K562 (cell line): ENCODE data around the gene WDR27. TPM values are rescaled to one million over a fixed set of nuclear protein-coding genes. Genes with fewer than 3 reads are reported as not detected.

Experiments used
- ATAC-seq: fragments of 200-7000 bp; cut with Tn5 transposase; 3 replicates; pipeline ENCODE4 v1.9.1; 2020; ENCODE audit warnings: moderate library complexity
- BruUV-seq: library from RNA; stranded (reverse); fragments of 400-500 nt; replicated peaks from 2 replicates; lab custom pipeline; 2021; lab: Mats Ljungman, UMichigan
- CTCF ChIA-PET: fragments of 300-600 bp; formaldehyde crosslinking; extraction: SDS; loops from one replicate; lab custom pipeline; 2021; ENCODE audit warnings: low intra/inter-chr PET ratio; lab: Yijun Ruan, JAX
- POLR2A ChIA-PET: fragments of 300-600, 350-650 bp; sonication (Branson Sonifier 250); formaldehyde crosslinking; extraction: SDS; loops from one replicate; lab custom pipeline; 2021; ENCODE audit warnings: antibody characterized with exemption, inconsistent platforms; lab: Yijun Ruan, JAX
- DNase-seq, 4 experiments: peaks; one replicate each; pipeline versions ENCODE4 v3.0.0 to v3.0.0-alpha.2; 2011 to 2018; ENCODE audit warnings: low spot score in 3 of 4, mixed read lengths in 3 of 4; ENCODE audit errors: extremely low read depth in 1 of 4
- FAIRE-seq: peaks from 2 replicates; lab custom pipeline; 2011; peaks lifted over from hg19 to GRCh38; lab: Jason Lieb, UNC
- H2AFZ ChIP-seq: 2 replicates; pipeline ENCODE4 v1.6.0; 2011; ENCODE audit warnings: low read depth, low read length, control low read depth, inconsistent platforms
- H3K27ac ChIP-seq: fragments of 200-600 bp; 3 replicates; pipeline ENCODE4 v1.8.0; 2011; ENCODE audit warnings: low read depth, mild to moderate bottlenecking, control low read depth, inconsistent platforms, low read length, moderate library complexity, mixed read lengths; ENCODE audit errors: extremely low read depth
- H3K27me3 ChIP-seq, 2 experiments: fragments of 300-600 bp in 1 of 2; 2 replicates in 1 of 2; 3 replicates in 1 of 2; pipeline versions ENCODE4 v1.6.0 to v1.8.0; 2011; ENCODE audit warnings: inconsistent platforms in 2 of 2, low read length in 2 of 2, mild to moderate bottlenecking in 1 of 2, mixed read lengths in 1 of 2, moderate library complexity in 1 of 2; ENCODE audit not compliant: control insufficient read depth in 2 of 2, insufficient read depth in 2 of 2
- H3K36me3 ChIP-seq: fragments of 300-600 bp; 3 replicates; pipeline ENCODE4 v1.8.0; 2011; ENCODE audit warnings: mild to moderate bottlenecking, low read length, inconsistent platforms; ENCODE audit not compliant: control insufficient read depth, insufficient read depth
- H3K4me1 ChIP-seq, 2 experiments: fragments of 200-600 bp in 1 of 2; replicated peaks in 1 of 2; 2 replicates in 1 of 2; 3 replicates in 1 of 2; pipeline versions ENCODE4 v1.5.1 to v1.8.0; 2011; ENCODE audit warnings: inconsistent platforms in 2 of 2, low read length in 2 of 2, mild to moderate bottlenecking in 1 of 2, mixed read lengths in 1 of 2, moderate library complexity in 1 of 2; ENCODE audit not compliant: control insufficient read depth in 2 of 2, insufficient read depth in 2 of 2
- H3K4me2 ChIP-seq: 2 replicates; pipeline ENCODE4 v1.6.1; 2011; ENCODE audit warnings: low read length, control low read depth, inconsistent platforms, mixed read lengths; ENCODE audit not compliant: insufficient read depth
- H3K4me3 ChIP-seq: fragments of 200-600 bp; sonication (generic), shearing (Covaris generic); 2 replicates; pipeline ENCODE4 v1.5.1; 2016; ENCODE audit warnings: control low read depth, inconsistent platforms
- H3K79me2 ChIP-seq: fragments of 200-600 bp; 3 replicates; pipeline ENCODE4 v1.8.0; 2011; ENCODE audit warnings: low read length, inconsistent platforms; ENCODE audit not compliant: control insufficient read depth, insufficient read depth
- H3K9ac ChIP-seq, 2 experiments: 2 replicates each; pipeline versions ENCODE4 v1.6.0 to v1.6.1; 2011; ENCODE audit warnings: low read depth in 2 of 2, low read length in 2 of 2, control low read depth in 1 of 2, inconsistent platforms in 1 of 2, mild to moderate bottlenecking in 1 of 2, mixed read lengths in 1 of 2; ENCODE audit not compliant: insufficient read depth in 1 of 2
- H3K9me1 ChIP-seq: one replicate; pipeline ENCODE4 v1.6.0; 2011; ENCODE audit warnings: inconsistent platforms, mild to moderate bottlenecking, low read length, moderate library complexity; ENCODE audit not compliant: control insufficient read depth, insufficient read depth
- H3K9me3 ChIP-seq: replicated peaks from 2 replicates; pipeline ENCODE4 v1.5.1; 2011; ENCODE audit warnings: low read depth, low read length, inconsistent platforms; ENCODE audit not compliant: control insufficient read depth, insufficient read depth
- H4K20me1 ChIP-seq: replicated peaks from 2 replicates; pipeline ENCODE4 v1.6.1; 2011; ENCODE audit warnings: low read length, inconsistent platforms, mixed read lengths; ENCODE audit not compliant: control insufficient read depth, insufficient read depth
- C11orf30 ChIP-seq: fragments of 450-650 bp; IDR thresholded peaks from 2 replicates; pipeline ENCODE4 v1.6.1; 2016; ENCODE audit warnings: low read depth, mild to moderate bottlenecking
- CBFA2T2 ChIP-seq: fragments of 450-650 bp; conservative IDR thresholded peaks from 2 replicates; pipeline ENCODE4 v1.6.1; 2017; ENCODE audit warnings: mild to moderate bottlenecking
- SNRNP70 ChIP-seq: fragments of 200-400 bp; formaldehyde crosslinking; optimal IDR thresholded peaks from 2 replicates; pipeline ENCODE3; 2017; ENCODE audit warnings: low read depth, low read length
- TEAD1 ChIP-seq, 2 experiments: fragments of 450-650 bp in 1 of 2; sonication (generic) in 1 of 2; formaldehyde crosslinking; IDR thresholded peaks; 2 replicates each; pipeline versions ENCODE4 v1.4.0 to v1.8.0; 2020 to 2022; ENCODE audit warnings: mild to moderate bottlenecking in 2 of 2, missing genetic modification reagents in 1 of 2
- WGBS: fragments of 100-300 bp; shearing (Covaris generic); methylation state at CpG from one replicate; pipeline ENCODE4 v1.1.6; 2016; ENCODE audit warnings: low coverage, mixed read lengths; ENCODE audit not compliant: insufficient coverage; ENCODE audit errors: missing lambda C conversion rate; 5-methylcytosine and 5-hydroxymethylcytosine counted together
- in situ Hi-C: fragments of 300-500 bp; cut with MboI; formaldehyde crosslinking; loops from 4 replicates; pipeline ENCODE4 v1.15.0; 2018; ENCODE audit warnings: inconsistent platforms, mixed read lengths
- intact Hi-C: fragments of 100-400 bp; cut with micrococcal nuclease; formaldehyde crosslinking; loops from 2 replicates; pipeline ENCODE4 v1.14.2; 2022
- polyA plus RNA-seq, 8 experiments: library from polyadenylated mRNA; depleted of rRNA in 4 of 8; stranded (reverse) in 5 of 8; unstranded in 3 of 8; fragments of >200 nt; fragmentation: Nextera tagmentation in 2 of 8; fragmentation: Illumina TruSeq in 1 of 8; extraction: Ambion mirVana in 2 of 8; extraction: Trizol in 1 of 8; gene quantifications; 2 replicates each; pipeline versions ENCODE4 v1.2.1 to v1.2.3, GENCODE V29; 2011 to 2014; ENCODE audit warnings: inconsistent platforms in 1 of 8, missing spikeins in 1 of 8
- total RNA-seq, 7 experiments: library from RNA; depleted of rRNA in 6 of 7; stranded (reverse); fragments of >200 nt in 6 of 7; fragmentation: Illumina TruSeq in 2 of 7; extraction: Trizol in 2 of 7; gene quantifications; 2 replicates each; pipeline versions ENCODE4 v1.2.1 to v1.2.3, GENCODE V29; 2011 to 2021; ENCODE audit warnings: low replicate concordance in 1 of 7
- TF ChIP-seq, protein P1 (sequence below): sonication (generic); formaldehyde crosslinking; IDR thresholded peaks from 2 replicates; pipeline ENCODE4 v1.8.0; 2022; ENCODE audit warnings: mild to moderate bottlenecking, low read depth, missing genetic modification reagents

The WDR27 gene
- total and polyA plus RNA-seq, 9 of the 15 experiments (the other 6 are each of a cell fraction or from before 2014, with no cell fraction given), result 4.3 to 77.2 (median 22.7) TPM

GRCh38 chr6:169635345-169635744 is 66.5 kb downstream of the WDR27 start:
- intact Hi-C loops (no loop called here), in situ Hi-C loops (no loop called here)
- H3K79me2 ChIP-seq, result no peaks in the 10 kb centered on the region
- ATAC-seq, result no peak
- no peaks in the 10 kb centered on the region for H4K20me1 ChIP-seq
- no TSS peak for BruUV-seq
- POLR2A ChIA-PET, result no interaction called here
- H3K27ac ChIP-seq, result no peak overlapping the region
- peaks cover 0 to 2% of the 10 kb centered on the region in 2 experiments; a peak in 1 of 5 replicates for H3K4me1 ChIP-seq
- CTCF ChIA-PET, result no interaction called here
- DNase-seq, result no peak
- H3K36me3 ChIP-seq, result peaks cover 10% of the 10 kb centered on the region; the same call in 2 of the 3 replicates
- no peaks in the 10 kb centered on the region for H3K27me3 ChIP-seq
- no peak overlapping the region for H3K4me2 ChIP-seq
- no peak for FAIRE-seq
- H3K9me1 ChIP-seq, result no peaks in the 10 kb centered on the region
- WGBS, result 47% methylated on average over 12 of the region's 12 CpGs
- no peaks in the 10 kb centered on the region; the same call in 1 of the 2 replicates for H3K9me3 ChIP-seq
- H3K4me3 ChIP-seq, result no peak overlapping the region
- no peak overlapping the region for H2AFZ ChIP-seq
- TF ChIP-seq TEAD1 (CRISPR knock-in tag; IDR thresholded peaks at IDR 0.05) (no peak), CBFA2T2 (no peak), C11orf30 (no peak), SNRNP70 (no peak)
- TF ChIP-seq, protein P1, sequence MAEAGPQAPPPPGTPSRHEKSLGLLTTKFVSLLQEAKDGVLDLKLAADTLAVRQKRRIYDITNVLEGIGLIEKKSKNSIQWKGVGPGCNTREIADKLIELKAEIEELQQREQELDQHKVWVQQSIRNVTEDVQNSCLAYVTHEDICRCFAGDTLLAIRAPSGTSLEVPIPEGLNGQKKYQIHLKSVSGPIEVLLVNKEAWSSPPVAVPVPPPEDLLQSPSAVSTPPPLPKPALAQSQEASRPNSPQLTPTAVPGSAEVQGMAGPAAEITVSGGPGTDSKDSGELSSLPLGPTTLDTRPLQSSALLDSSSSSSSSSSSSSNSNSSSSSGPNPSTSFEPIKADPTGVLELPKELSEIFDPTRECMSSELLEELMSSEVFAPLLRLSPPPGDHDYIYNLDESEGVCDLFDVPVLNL, result no peak
- no peak overlapping the region for H3K9ac ChIP-seq
